ENCODE measurements around the gene ARMC9. TPM values are rescaled to one million over a fixed set of nuclear protein-coding genes. Genes with fewer than 3 reads are reported as not detected.

ARMC9 gene
- total and polyA plus RNA-seq, 2 of the 13 experiments (the other 11 are each of a cell fraction or from before 2014, with no cell fraction given), result 9.1 to 12.8 TPM

GRCh38 chr2:231418820-231419640 is 220.6 kb downstream of the ARMC9 start (continued):
- TF ChIP-seq EP300 (IDR thresholded peaks at IDR 0.05; ENCODE audit: low read depth in 2 of 2, low read length in 2 of 2) (no peak), EP300 (CRISPR knock-in tag; IDR thresholded peaks at IDR 0.05; ENCODE audit: borderline replicate concordance) (no peak), ZNF44 (CRISPR knock-in tag; IDR thresholded peaks at IDR 0.05) (no peak; the same call in 1 of the 2 replicates), ZNF296 (CRISPR knock-in tag; conservative IDR thresholded peaks at IDR 0.05) (no peak), ZC3H4 (CRISPR knock-in tag; IDR thresholded peaks at IDR 0.05; ENCODE audit: borderline replicate concordance) (no peak), ZNF790 (CRISPR knock-in tag; IDR thresholded peaks at IDR 0.05; ENCODE audit: borderline replicate concordance) (no peak; the same call in 1 of the 2 replicates), NFYC (CRISPR knock-in tag; IDR thresholded peaks at IDR 0.05) (no peak), TBL1XR1 (IDR thresholded peaks at IDR 0.05; ENCODE audit: borderline replicate concordance, low read length, partially characterized antibody) (no peak), THAP11 (CRISPR knock-in tag; IDR thresholded peaks at IDR 0.05) (no peak), KMT2A (CRISPR knock-in tag; IDR thresholded peaks at IDR 0.05) (no peak; the same call in 1 of the 2 replicates), RBFOX2 (IDR thresholded peaks at IDR 0.05; ENCODE audit: low read depth, low read length) (no peak), NR2F6 (IDR thresholded peaks at IDR 0.05) (no peak), NR2F6 (CRISPR knock-in tag; IDR thresholded peaks at IDR 0.05) (no peak), KAT2B (IDR thresholded peaks at IDR 0.05; ENCODE audit: borderline replicate concordance, low read depth, low read length) (no peak), CBX5 (CRISPR knock-in tag; IDR thresholded peaks at IDR 0.05; ENCODE audit: borderline replicate concordance) (no peak), ETV6 (CRISPR knock-in tag; conservative IDR thresholded peaks at IDR 0.05) (no peak; the same call in 1 of the 2 replicates), ZSCAN5A (CRISPR knock-in tag; IDR thresholded peaks at IDR 0.05; ENCODE audit: borderline replicate concordance) (0 out of 2 replicates have a peak, but pooled peaks have one; percentile 43), NFAT5 (CRISPR knock-in tag; IDR thresholded peaks at IDR 0.05) (no peak; the same call in 1 of the 2 replicates), PLRG1 (conservative IDR thresholded peaks at IDR 0.05) (no peak), HDAC2 (CRISPR knock-in tag; IDR thresholded peaks at IDR 0.05) (no peak), TRIM22 (IDR thresholded peaks at IDR 0.05) (no peak), SALL1 (CRISPR knock-in tag; IDR thresholded peaks at IDR 0.05) (peak; percentile 57; the same call in 1 of the 2 replicates), ZNF629 (CRISPR knock-in tag; conservative IDR thresholded peaks at IDR 0.05) (peak; percentile 37; the same call in 1 of the 2 replicates), NFYB (CRISPR knock-in tag; IDR thresholded peaks at IDR 0.05) (no peak)

Measured in HepG2 (cell line).